Uterus (tissue), 4 donors: ENCODE measurements around the gene MED27. TPM values are rescaled to one million over a fixed set of nuclear protein-coding genes. Genes with fewer than 3 reads are reported as not detected.

Source experiments
- DNase-seq, 2 donors: peaks; one replicate each; pipeline ENCODE4 v3.0.0-alpha.2; 2019 to 2020
- H3K27ac ChIP-seq, 2 donors: fragments of 200-600 bp; sonication (generic); 1 replicate in 1 of 2; 2 replicates in 1 of 2; pipeline ENCODE4 v1.5.1; 2016 to 2018
- H3K27me3 ChIP-seq, 2 donors: fragments of 200-600 bp; sonication (generic); one replicate each; pipeline ENCODE4 v1.5.1; 2018 to 2019; ENCODE audit warnings: control low read depth in 1 of 2
- H3K36me3 ChIP-seq, 2 donors: fragments of 200-600 bp; sonication (generic); one replicate each; pipeline ENCODE4 v1.5.1; 2019; ENCODE audit warnings: control low read depth in 1 of 2
- H3K4me1 ChIP-seq, 2 donors: fragments of 200-600 bp; sonication (generic); one replicate each; pipeline ENCODE4 v1.5.1; 2018 to 2019; ENCODE audit warnings: control low read depth in 1 of 2
- H3K4me3 ChIP-seq, 2 donors: fragments of 200-600 bp; sonication (generic); 1 replicate in 1 of 2; 2 replicates in 1 of 2; pipeline ENCODE4 v1.5.1; 2018 to 2019; ENCODE audit warnings: mild to moderate bottlenecking in 1 of 2
- H3K9me3 ChIP-seq, 2 donors: fragments of 200-600 bp; sonication (generic); one replicate each; pipeline ENCODE4 v1.5.1; 2019; ENCODE audit warnings: control low read depth in 1 of 2
- POLR2A ChIP-seq, 2 donors: fragments of 450-650 bp; IDR thresholded peaks; one replicate each; pipeline ENCODE4 v1.6.1; 2016; ENCODE audit warnings: antibody characterized with exemption in 2 of 2, mild to moderate bottlenecking in 1 of 2, moderate library complexity in 1 of 2
- intact Hi-C: fragments of 100-400 bp; cut with DNase I; formaldehyde crosslinking; loops from one replicate; pipeline ENCODE4 v1.15.1; 2023; ENCODE audit warnings: low total_unique reads
- total RNA-seq, 4 donors: library from RNA; depleted of rRNA in 3 of 4; stranded (reverse); fragments of >200 nt in 3 of 4; gene quantifications; one replicate each; pipeline versions ENCODE4 v1.1.0 to v1.2.4, GENCODE V29; 2014 to 2023
- TF ChIP-seq, protein P1 (sequence below), 4 experiments: fragments of 200-600 bp in 2 of 4; fragments of 450-650 bp in 2 of 4; sonication (generic) in 2 of 4; IDR thresholded peaks; one replicate each; pipeline ENCODE4 v1.5.1; 2016 to 2019; ENCODE audit warnings: antibody characterized with exemption in 4 of 4, mild to moderate bottlenecking in 2 of 4, moderate library complexity in 1 of 4
- donor health status: DM: yes; HTN: yes; CAD: no.

The MED27 gene
- total RNA-seq, 4 donors from 2014 or later: 4.6 to 29.3 (median 10.7) TPM

DNA sequence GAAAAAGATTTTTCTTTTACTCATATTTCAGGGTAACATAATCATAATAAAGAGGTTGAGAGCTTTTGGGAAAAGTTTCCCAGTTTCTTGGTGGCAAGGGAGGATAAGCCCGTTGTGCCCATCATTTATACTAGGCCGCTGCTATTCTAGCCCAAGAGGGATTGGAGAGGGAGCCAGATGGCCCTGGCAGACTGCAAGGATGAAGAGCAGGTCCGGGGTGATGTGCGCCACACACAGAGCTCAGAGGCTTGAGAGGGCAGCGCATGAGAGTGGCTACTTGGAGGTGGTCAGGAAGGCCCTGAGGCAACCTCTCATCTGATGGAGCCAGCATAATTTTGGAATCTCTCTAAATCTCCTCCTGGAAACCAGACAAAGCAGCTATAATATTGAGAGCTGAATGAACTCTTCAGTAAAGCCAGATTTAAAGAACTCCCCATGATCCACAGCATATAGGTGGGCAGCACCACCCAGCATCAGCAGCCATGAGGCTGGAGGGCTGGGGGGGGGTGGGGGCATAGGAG, 110.1 kb downstream of the MED27 start:
- Histone ChIP-seq H3K4me1 (no peaks in the 10 kb centered on the region), H3K9me3 (no peaks in the 10 kb centered on the region), H3K36me3 (no peaks in the 10 kb centered on the region), H3K27me3 (no peaks in the 10 kb centered on the region), H3K27ac (no peak overlapping the region), H3K4me3 (no peak overlapping the region)
- TF ChIP-seq, protein P1, sequence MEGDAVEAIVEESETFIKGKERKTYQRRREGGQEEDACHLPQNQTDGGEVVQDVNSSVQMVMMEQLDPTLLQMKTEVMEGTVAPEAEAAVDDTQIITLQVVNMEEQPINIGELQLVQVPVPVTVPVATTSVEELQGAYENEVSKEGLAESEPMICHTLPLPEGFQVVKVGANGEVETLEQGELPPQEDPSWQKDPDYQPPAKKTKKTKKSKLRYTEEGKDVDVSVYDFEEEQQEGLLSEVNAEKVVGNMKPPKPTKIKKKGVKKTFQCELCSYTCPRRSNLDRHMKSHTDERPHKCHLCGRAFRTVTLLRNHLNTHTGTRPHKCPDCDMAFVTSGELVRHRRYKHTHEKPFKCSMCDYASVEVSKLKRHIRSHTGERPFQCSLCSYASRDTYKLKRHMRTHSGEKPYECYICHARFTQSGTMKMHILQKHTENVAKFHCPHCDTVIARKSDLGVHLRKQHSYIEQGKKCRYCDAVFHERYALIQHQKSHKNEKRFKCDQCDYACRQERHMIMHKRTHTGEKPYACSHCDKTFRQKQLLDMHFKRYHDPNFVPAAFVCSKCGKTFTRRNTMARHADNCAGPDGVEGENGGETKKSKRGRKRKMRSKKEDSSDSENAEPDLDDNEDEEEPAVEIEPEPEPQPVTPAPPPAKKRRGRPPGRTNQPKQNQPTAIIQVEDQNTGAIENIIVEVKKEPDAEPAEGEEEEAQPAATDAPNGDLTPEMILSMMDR (IDR thresholded peaks at IDR 0.05): no peak
- no peak for TF ChIP-seq POLR2A (IDR thresholded peaks at IDR 0.05)
- no peak for DNase-seq
- intact Hi-C loops: no loop called here

- Histone ChIP-seq H3K4me1 (no peaks in the 10 kb centered on the region), H3K27ac (no peak overlapping the region), H3K36me3 (no peaks in the 10 kb centered on the region), H3K9me3 (no peaks in the 10 kb centered on the region), H3K4me3 (no peak overlapping the region), H3K27me3 (no peaks in the 10 kb centered on the region)
- intact Hi-C loops: no loop called here
- TF ChIP-seq, protein P1 (IDR thresholded peaks at IDR 0.05): no peak
- TF ChIP-seq POLR2A (IDR thresholded peaks at IDR 0.05): no peak
- no peak for DNase-seq
Measured at GRCh38 chr9:131968632-131969031, 111.0 kb downstream of the MED27 start.

- TF ChIP-seq POLR2A (IDR thresholded peaks at IDR 0.05): no peak
- TF ChIP-seq, protein P1 (IDR thresholded peaks at IDR 0.05): no peak
- intact Hi-C loops: no loop called here
- Histone ChIP-seq H3K27me3 (no peaks in the 10 kb centered on the region), H3K9me3 (no peaks in the 10 kb centered on the region), H3K27ac (no peak overlapping the region), H3K4me1 (no peaks in the 10 kb centered on the region), H3K4me3 (no peak overlapping the region), H3K36me3 (no peaks in the 10 kb centered on the region)
- DNase-seq: no peak
Measured at GRCh38 chr9:131965841-131966240, 113.8 kb downstream of the MED27 start.

- no peaks in the 10 kb centered on the region for H3K27me3 ChIP-seq
- no peaks in the 10 kb centered on the region for H3K9me3 ChIP-seq
- DNase-seq: no peak
- no peaks in the 10 kb centered on the region for H3K36me3 ChIP-seq
- no peaks in the 10 kb centered on the region for H3K4me1 ChIP-seq
- no peak overlapping the region for H3K4me3 ChIP-seq
- H3K27ac ChIP-seq: no peak overlapping the region
- intact Hi-C loops: no loop called here
- TF ChIP-seq, protein P1 (IDR thresholded peaks at IDR 0.05): no peak
- no peak for TF ChIP-seq POLR2A (IDR thresholded peaks at IDR 0.05)
Measured at GRCh38 chr9:131965103-131965502, 114.6 kb downstream of the MED27 start.

- no peaks in the 10 kb centered on the region for H3K9me3 ChIP-seq
- H3K4me3 ChIP-seq: no peak overlapping the region
- TF ChIP-seq, protein P1 (IDR thresholded peaks at IDR 0.05): no peak
- intact Hi-C loops: no loop called here
- DNase-seq: no peak
- H3K27me3 ChIP-seq: no peaks in the 10 kb centered on the region
- H3K36me3 ChIP-seq: no peaks in the 10 kb centered on the region
- no peak overlapping the region for H3K27ac ChIP-seq
- H3K4me1 ChIP-seq: no peaks in the 10 kb centered on the region
Measured at GRCh38 chr9:131963072-131964030, 116.3 kb downstream of the MED27 start.
